ENCODE results near the gene ABLIM1. TPM values are rescaled to one million over a fixed set of nuclear protein-coding genes. Genes with fewer than 3 reads are reported as not detected.

The ABLIM1 gene
- total and polyA plus RNA-seq, 2 of the 4 experiments (the other 2 are of a cell fraction): 7.7 to 9.9 TPM

- Histone ChIP-seq H2BK120ac (ENCODE audit: low read depth, low read length) (no peak overlapping the region), H3K27me3 (ENCODE audit: control insufficient read depth, insufficient read depth, low read length) (peaks cover 25% of the 10 kb centered on the region), H3K9me3 (ENCODE audit: control insufficient read depth, insufficient read depth, low read length) (no peaks in the 10 kb centered on the region), H4K5ac (ENCODE audit: low read depth, low read length) (no peak overlapping the region), H3K4me1 (ENCODE audit: control insufficient read depth, insufficient read depth, low read length) (peaks cover 2% of the 10 kb centered on the region), H4K20me1 (ENCODE audit: insufficient read depth, low read length) (no peaks in the 10 kb centered on the region), H3K36me3 (ENCODE audit: control insufficient read depth, insufficient read depth, low read length) (no peaks in the 10 kb centered on the region), H3K4me3 (ENCODE audit: insufficient read depth, low read depth, low read length) (no peak overlapping the region), H2BK15ac (ENCODE audit: low read depth, low read length) (no peak overlapping the region), H4K91ac (ENCODE audit: insufficient read depth, low read depth, low read length) (no peak overlapping the region), H2BK5ac (ENCODE audit: low read depth, low read length, poor library complexity, severe bottlenecking) (no peak overlapping the region), H3K56ac (ENCODE audit: extremely low read depth, insufficient read depth, low read length) (no peak overlapping the region), H2AFZ (replicated peaks; ENCODE audit: low read length, poor library complexity) (no peak overlapping the region), H3K23ac (ENCODE audit: low read depth, low read length) (no peak overlapping the region), H3K27ac (ENCODE audit: insufficient read depth, low read length) (no peak overlapping the region), H3K9ac (ENCODE audit: low read depth, low read length) (no peak overlapping the region), H3K4me2 (ENCODE audit: low read depth, low read length) (peak overlapping the region; percentile 73), H2BK20ac (ENCODE audit: low read depth, low read length) (no peak overlapping the region), H3K14ac (replicated peaks; ENCODE audit: low read depth, low read length) (no peak overlapping the region), H4K8ac (ENCODE audit: low read depth in 2 of 2, low read length in 2 of 2) (no peak overlapping the region), H2AK5ac (ENCODE audit: low read depth, low read length) (no peak overlapping the region), H3K4ac (ENCODE audit: low read depth, low read length) (no peak overlapping the region), H3K79me1 (ENCODE audit: low read depth in 1 of 2, low read length in 2 of 2) (no peaks in the 10 kb centered on the region), H3K18ac (ENCODE audit: low read depth, low read length) (no peak overlapping the region), H3K9me1 (ENCODE audit: insufficient read depth, low read length) (peaks cover 3% of the 10 kb centered on the region; the same call in 1 of the 2 replicates), H2AK9ac (replicated peaks; ENCODE audit: low read depth, low read length, poor library complexity) (no peak overlapping the region)
- dilution Hi-C loops (cut with HindIII; ENCODE audit: low sequenced_read_pairs, unreplicated experiment) (no loop called here), in situ Hi-C loops (cut with MboI; ENCODE audit: low sequenced_read_pairs) (no loop called here), intact Hi-C loops (cut with micrococcal nuclease) (no loop called here)
- DNase-seq (peak; percentile 91), ATAC-seq (ENCODE audit: low read depth) (peak; percentile 91)
- ChIA-PET POLR2A (ENCODE audit: unreplicated experiment) (no interaction called here), CTCF (no interaction called here)
- no TSS peak for BruUV-seq (replicated peaks)
- WGBS, 2 experiments (ENCODE audit: extremely low coverage in 2 of 2, insufficient read length in 1 of 2): no CpG with 5 or more reads among the region's 3 CpGs
- TF ChIP-seq CEBPB (IDR thresholded peaks at IDR 0.05; ENCODE audit: low read depth, low read length) (peak; percentile 74), USF2 (IDR thresholded peaks at IDR 0.05; ENCODE audit: low read depth, low read length) (0 out of 2 replicates have a peak, but pooled peaks have one; percentile 2), RAD21 (IDR thresholded peaks at IDR 0.05; ENCODE audit: low read length) (no peak)
Observed at GRCh38 chr10:114504769-114505579, 153.1 kb downstream of the ABLIM1 start.

Measured in IMR-90 (cell line).